NCI-H2227 (cell line): ENCODE data around the gene COL1A2.

Source experiments
- DNase-seq: peaks from one replicate; lab custom pipeline; 2025; ENCODE audit not compliant: unreplicated experiment; lab: John Stamatoyannopoulos, UW

Gene COL1A2

GRCh38 chr7:94394437-94395140, at the start of gene COL1A2:
Gene COL1A2 (plus strand): TSS chr7:94394895. CDS start chr7:94395032, 137 bp downstream.
- DNase-seq: peak; percentile 88

- DNase-seq: no peak
Measured at GRCh38 chr7:94345907-94346306, 48.8 kb upstream of the COL1A2 start.

GRCh38 chr7:94348142-94348541, 46.6 kb upstream of the COL1A2 start:
- DNase-seq: no peak

- no peak for DNase-seq
Measured at GRCh38 chr7:94350734-94351133, 44.0 kb upstream of the COL1A2 start.

GRCh38 chr7:94351703-94352102, 43.0 kb upstream of the COL1A2 start:
- DNase-seq: no peak

- no peak for DNase-seq
Measured at GRCh38 chr7:94352887-94353286, 41.8 kb upstream of the COL1A2 start.

GRCh38 chr7:94354953-94355352, 39.7 kb upstream of the COL1A2 start:
- DNase-seq: no peak

GRCh38 chr7:94355454-94355853, 39.2 kb upstream of the COL1A2 start:
- no peak for DNase-seq

- no peak for DNase-seq
Measured at GRCh38 chr7:94357076-94357475, 37.6 kb upstream of the COL1A2 start.

- DNase-seq: no peak
Measured at GRCh38 chr7:94360926-94361325, 33.8 kb upstream of the COL1A2 start.

- DNase-seq: no peak
Measured at GRCh38 chr7:94362276-94362675, 32.4 kb upstream of the COL1A2 start.

GRCh38 chr7:94364816-94365215, 29.9 kb upstream of the COL1A2 start:
- no peak for DNase-seq

- no peak for DNase-seq
Measured at GRCh38 chr7:94366163-94366562, 28.5 kb upstream of the COL1A2 start.

GRCh38 chr7:94366832-94367231, 27.9 kb upstream of the COL1A2 start:
- DNase-seq: no peak

- no peak for DNase-seq
Measured at GRCh38 chr7:94367949-94368348, 26.7 kb upstream of the COL1A2 start.

GRCh38 chr7:94368371-94368791, 26.3 kb upstream of the COL1A2 start:
- no peak for DNase-seq

- peak; percentile 80 for DNase-seq
Measured at GRCh38 chr7:94374231-94374630, 20.5 kb upstream of the COL1A2 start.

- peak; percentile 82 for DNase-seq
Measured at GRCh38 chr7:94374721-94375566, 19.8 kb upstream of the COL1A2 start.

GRCh38 chr7:94375691-94376090, 19.0 kb upstream of the COL1A2 start:
- DNase-seq: peak; percentile 63

GRCh38 chr7:94376281-94376680, 18.4 kb upstream of the COL1A2 start:
- no peak for DNase-seq

- DNase-seq: no peak
Measured at GRCh38 chr7:94378356-94378755, 16.3 kb upstream of the COL1A2 start.

- DNase-seq: no peak
Measured at GRCh38 chr7:94380264-94380663, 14.4 kb upstream of the COL1A2 start.
